IMR-90 (cell line): ENCODE data around the gene SLIT3. TPM values are rescaled to one million over a fixed set of nuclear protein-coding genes. Genes with fewer than 3 reads are reported as not detected.

Experiments
- ATAC-seq: fragments of 200-7000 bp; cut with Tn5 transposase; 2 replicates; pipeline ENCODE4 v1.9.1; 2020; ENCODE audit warnings: low read depth, mild to moderate bottlenecking, moderate library complexity
- BruUV-seq: library from RNA; stranded (reverse); fragments of 400-500 nt; replicated peaks from 2 replicates; lab custom pipeline; 2021; lab: Mats Ljungman, UMichigan
- CTCF ChIA-PET: fragments of 300-600 bp; formaldehyde crosslinking; extraction: SDS; loops from one replicate; lab custom pipeline; 2021; ENCODE audit warnings: antibody characterized with exemption; lab: Yijun Ruan, JAX
- POLR2A ChIA-PET: fragments of 300-600 bp; sonication (Branson Sonifier 250); formaldehyde crosslinking; loops from one replicate; lab custom pipeline; 2022; ENCODE audit warnings: antibody characterized with exemption; ENCODE audit not compliant: unreplicated experiment; lab: Charles Lee
- DNase-seq: peaks from one replicate; pipeline ENCODE4 v3.0.0; 2013
- H2AFZ ChIP-seq: replicated peaks from 2 replicates; pipeline ENCODE3; 2013; ENCODE audit warnings: low read length, mild to moderate bottlenecking; ENCODE audit not compliant: poor library complexity
- H2AK5ac ChIP-seq: 2 replicates; pipeline ENCODE4 v1.6.1; 2013; ENCODE audit warnings: low read depth, low read length, inconsistent platforms
- H2AK9ac ChIP-seq: replicated peaks from 2 replicates; pipeline ENCODE3; 2013; ENCODE audit warnings: mild to moderate bottlenecking, low read depth, low read length, moderate library complexity; ENCODE audit not compliant: poor library complexity
- H2BK120ac ChIP-seq: 2 replicates; pipeline ENCODE4 v1.6.1; 2013; ENCODE audit warnings: low read depth, low read length, inconsistent platforms
- H2BK15ac ChIP-seq: 3 replicates; pipeline ENCODE4 v1.6.1; 2013; ENCODE audit warnings: low read depth, low read length, inconsistent platforms
- H2BK20ac ChIP-seq: 2 replicates; pipeline ENCODE4 v1.6.1; 2013; ENCODE audit warnings: low read depth, mild to moderate bottlenecking, inconsistent platforms, low read length, moderate library complexity
- H2BK5ac ChIP-seq: 2 replicates; pipeline ENCODE4 v1.6.1; 2013; ENCODE audit warnings: mild to moderate bottlenecking, low read depth, low read length, inconsistent platforms; ENCODE audit not compliant: poor library complexity, severe bottlenecking
- H3K14ac ChIP-seq: replicated peaks from 2 replicates; pipeline ENCODE4 v1.6.1; 2013; ENCODE audit warnings: low read depth, low read length, inconsistent platforms
- H3K18ac ChIP-seq: 2 replicates; pipeline ENCODE4 v1.6.1; 2013; ENCODE audit warnings: low read depth, low read length, control low read depth
- H3K23ac ChIP-seq: 2 replicates; pipeline ENCODE4 v1.6.1; 2013; ENCODE audit warnings: low read depth, low read length, inconsistent platforms
- H3K27ac ChIP-seq: 2 replicates; pipeline ENCODE4 v1.5.1; 2013; ENCODE audit warnings: mild to moderate bottlenecking, control low read depth, low read length; ENCODE audit not compliant: insufficient read depth
- H3K27me3 ChIP-seq: 2 replicates; pipeline ENCODE4 v1.6.1; 2013; ENCODE audit warnings: low read length; ENCODE audit not compliant: control insufficient read depth, insufficient read depth
- H3K36me3 ChIP-seq: 2 replicates; pipeline ENCODE4 v1.6.1; 2013; ENCODE audit warnings: low read length, mixed read lengths; ENCODE audit not compliant: control insufficient read depth, insufficient read depth
- H3K4ac ChIP-seq: 2 replicates; pipeline ENCODE4 v1.6.1; 2013; ENCODE audit warnings: low read depth, low read length, inconsistent platforms
- H3K4me1 ChIP-seq: 2 replicates; pipeline ENCODE4 v1.6.1; 2013; ENCODE audit warnings: low read length, mixed read lengths; ENCODE audit not compliant: control insufficient read depth, insufficient read depth
- H3K4me2 ChIP-seq: 2 replicates; pipeline ENCODE4 v1.6.1; 2013; ENCODE audit warnings: low read depth, mild to moderate bottlenecking, control low read depth, low read length, moderate library complexity
- H3K4me3 ChIP-seq: 2 replicates; pipeline ENCODE4 v1.5.1; 2013; ENCODE audit warnings: low read depth, mild to moderate bottlenecking, control low read depth, low read length, moderate library complexity; ENCODE audit not compliant: insufficient read depth
- H3K56ac ChIP-seq: 2 replicates; pipeline ENCODE4 v1.6.1; 2013; ENCODE audit warnings: low read length, inconsistent platforms; ENCODE audit not compliant: insufficient read depth; ENCODE audit errors: extremely low read depth
- H3K79me1 ChIP-seq, 2 experiments: 2 replicates each; pipeline ENCODE4 v1.6.1; 2013; ENCODE audit warnings: low read length in 2 of 2, inconsistent platforms in 1 of 2, low read depth in 1 of 2
- H3K9ac ChIP-seq: 2 replicates; pipeline ENCODE4 v1.6.1; 2013; ENCODE audit warnings: low read depth, low read length, control low read depth
- H3K9me1 ChIP-seq: 2 replicates; pipeline ENCODE4 v1.6.1; 2013; ENCODE audit warnings: low read length, inconsistent platforms; ENCODE audit not compliant: insufficient read depth
- H3K9me3 ChIP-seq: 2 replicates; pipeline ENCODE4 v1.6.1; 2013; ENCODE audit warnings: low read length; ENCODE audit not compliant: control insufficient read depth, insufficient read depth
- H4K20me1 ChIP-seq: 2 replicates; pipeline ENCODE4 v1.6.1; 2013; ENCODE audit warnings: low read length, inconsistent platforms; ENCODE audit not compliant: insufficient read depth
- H4K5ac ChIP-seq: 2 replicates; pipeline ENCODE4 v1.6.1; 2013; ENCODE audit warnings: mild to moderate bottlenecking, low read depth, low read length, control low read depth
- H4K8ac ChIP-seq, 2 experiments: 2 replicates each; pipeline ENCODE4 v1.6.1; 2013; ENCODE audit warnings: low read depth in 2 of 2, low read length in 2 of 2, control low read depth in 1 of 2, inconsistent platforms in 1 of 2
- H4K91ac ChIP-seq: 2 replicates; pipeline ENCODE4 v1.6.1; 2013; ENCODE audit warnings: low read depth, low read length, inconsistent platforms; ENCODE audit not compliant: insufficient read depth
- BHLHE40 ChIP-seq: fragments of 150-350 bp; IDR thresholded peaks from 2 replicates; pipeline ENCODE4 v1.6.1; 2016; ENCODE audit warnings: mild to moderate bottlenecking, low read depth, low read length
- CEBPB ChIP-seq: IDR thresholded peaks from 2 replicates; pipeline ENCODE4 v1.6.1; 2012; ENCODE audit warnings: low read depth, low read length, improper control_type of control experiment
- CTCF ChIP-seq: conservative IDR thresholded peaks from 2 replicates; pipeline ENCODE4 v1.5.1; 2012; ENCODE audit warnings: mild to moderate bottlenecking, low read depth, low read length, improper control_type of control experiment
- MXI1 ChIP-seq: IDR thresholded peaks from 2 replicates; pipeline ENCODE4 v1.6.1; 2012; ENCODE audit warnings: low read depth, mild to moderate bottlenecking, low read length, moderate library complexity, borderline replicate concordance
- NFE2L2 ChIP-seq: fragments of 150-350 bp; IDR thresholded peaks from 2 replicates; pipeline ENCODE4 v1.6.1; 2016; ENCODE audit warnings: low read depth, mild to moderate bottlenecking, low read length
- POLR2A ChIP-seq: IDR thresholded peaks from 2 replicates; pipeline ENCODE4 v1.6.1; 2012; ENCODE audit warnings: mild to moderate bottlenecking, low read depth, low read length
- RAD21 ChIP-seq: IDR thresholded peaks from 2 replicates; pipeline ENCODE4 v1.6.1; 2012; ENCODE audit warnings: low read length, improper control_type of control experiment
- SMC3 ChIP-seq: fragments of 150-350 bp; IDR thresholded peaks from 2 replicates; pipeline ENCODE4 v1.6.1; 2016; ENCODE audit warnings: low read depth, mild to moderate bottlenecking, antibody characterized with exemption, low read length, moderate library complexity
- WGBS, 2 experiments: methylation state at CpG; one replicate each; pipeline versions ENCODE4 v1.1.5 to v1.1.7; 2013; ENCODE audit warnings: missing lambda C conversion rate in 2 of 2; ENCODE audit not compliant: insufficient read length in 1 of 2; ENCODE audit errors: extremely low coverage in 2 of 2; 5-methylcytosine and 5-hydroxymethylcytosine counted together
- dilution Hi-C: fragments of 300-500 bp; cut with HindIII; formaldehyde crosslinking; loops from one replicate; pipeline ENCODE4 v1.14.3; 2018; ENCODE audit warnings: low sequenced_read_pairs; ENCODE audit not compliant: unreplicated experiment
- in situ Hi-C: fragments of 300-500 bp; cut with MboI; formaldehyde crosslinking; loops from 3 replicates; pipeline ENCODE4 v1.14.3; 2019; ENCODE audit warnings: low sequenced_read_pairs, inconsistent platforms, mixed read lengths
- intact Hi-C: fragments of 100-400 bp; cut with micrococcal nuclease; formaldehyde crosslinking; loops from 2 replicates; pipeline ENCODE4 v1.10.0; 2022
- polyA plus RNA-seq, 3 experiments: library from polyadenylated mRNA; depleted of rRNA; stranded (reverse); fragments of >200 nt; gene quantifications; 2 replicates each; pipeline ENCODE4 v1.2.3, GENCODE V29; 2012; ENCODE audit warnings: low replicate concordance in 1 of 3
- total RNA-seq: library from RNA; depleted of rRNA; stranded (reverse); fragments of >200 nt; gene quantifications from 2 replicates; pipeline ENCODE4 v1.2.3, GENCODE V29; 2012

Gene SLIT3
- total and polyA plus RNA-seq, 2 of the 4 experiments (the other 2 are of a cell fraction), result 0.18 to 0.50 TPM

- TF ChIP-seq SMC3, result peak; percentile 43
These were observed 353.6 kb downstream of the SLIT3 start (continued) for GRCh38 chr5:168947212-168947868.

DNA sequence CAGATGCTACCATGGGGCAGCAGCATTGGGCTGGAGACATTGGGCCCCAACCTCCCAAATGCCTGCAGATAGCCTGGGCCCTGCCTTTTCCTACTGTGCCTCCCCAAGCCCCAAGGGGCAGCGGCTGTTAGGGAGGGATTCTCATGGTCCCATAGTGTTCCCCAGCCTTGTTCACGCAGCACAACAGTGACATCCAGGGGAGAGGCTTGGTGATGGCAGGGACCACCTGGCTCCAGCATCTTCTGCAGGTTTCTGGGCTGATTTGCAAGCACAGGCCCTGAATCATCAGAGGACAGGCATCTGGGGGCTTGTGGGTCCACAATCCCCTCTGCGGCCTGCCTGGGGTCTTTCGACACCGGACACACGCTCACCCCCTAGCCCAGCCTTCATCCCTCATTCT is 354.6 kb downstream of the SLIT3 start:
- TF ChIP-seq RAD21 (no peak), SMC3 (no peak), MXI1 (no peak), CEBPB (no peak), POLR2A (no peak), NFE2L2 (no peak), BHLHE40 (no peak), CTCF (no peak)
- dilution Hi-C loops (no loop called here), intact Hi-C loops (no loop called here), in situ Hi-C loops (no loop called here)
- Histone ChIP-seq H2BK120ac (no peak overlapping the region), H3K9ac (no peak overlapping the region), H3K27ac (peak overlapping the region; percentile 56; the same call in 1 of the 2 replicates), H4K91ac (no peak overlapping the region), H2BK15ac (no peak overlapping the region), H3K9me1 (no peaks in the 10 kb centered on the region), H3K14ac (no peak overlapping the region), H2AK9ac (no peak overlapping the region), H2BK20ac (no peak overlapping the region), H3K4me3 (no peak overlapping the region), H2BK5ac (no peak overlapping the region), H3K18ac (no peak overlapping the region), H2AK5ac (no peak overlapping the region), H3K56ac (no peak overlapping the region), H4K5ac (no peak overlapping the region), H3K4me1 (no peaks in the 10 kb centered on the region), H3K36me3 (no peaks in the 10 kb centered on the region), H3K79me1 (no peaks in the 10 kb centered on the region), H3K23ac (no peak overlapping the region), H2AFZ (no peak overlapping the region), H3K4ac (no peak overlapping the region), H4K20me1 (no peaks in the 10 kb centered on the region), H3K4me2 (no peak overlapping the region), H3K9me3 (no peaks in the 10 kb centered on the region), H3K27me3 (no peaks in the 10 kb centered on the region; the same call in 1 of the 2 replicates), H4K8ac (no peak overlapping the region)
- no TSS peak for BruUV-seq
- DNase-seq, result no peak
- POLR2A ChIA-PET, result no interaction called here
- ATAC-seq, result no peak
- CTCF ChIA-PET, result interaction anchor here (1.0 kb wide), 1 partner anchor 21 kb away, joined by 3 read pairs; no protein-coding TSS in a partner anchor
- 47% methylated on average over 3 of the region's 6 CpGs; no CpG with 5 or more reads in 1 of the 2 experiments for WGBS, 2 experiments
